WERI-Rb-1 (cell line): ENCODE results near the gene MARK1.

Experiments used
- DNase-seq: peaks from one replicate; pipeline ENCODE4 v3.0.0-alpha.2; 2020
- H3K27ac ChIP-seq: fragments of 250-450 bp; sonication (Bioruptor Pico); 2 replicates; pipeline ENCODE4 v1.5.1; 2020; ENCODE audit warnings: mild to moderate bottlenecking, moderate library complexity
- H3K27me3 ChIP-seq: fragments of 250-450 bp; sonication (Bioruptor Pico); 2 replicates; pipeline ENCODE4 v1.5.1; 2021; ENCODE audit warnings: mild to moderate bottlenecking, low read depth, moderate library complexity; ENCODE audit not compliant: insufficient read depth, severe bottlenecking
- H3K36me3 ChIP-seq: fragments of 250-450 bp; sonication (Bioruptor Pico); 2 replicates; pipeline ENCODE4 v1.5.1; 2020; ENCODE audit warnings: mild to moderate bottlenecking, moderate library complexity
- H3K4me3 ChIP-seq: 2 replicates; pipeline ENCODE4 v1.5.1; 2011; ENCODE audit warnings: low read depth, mild to moderate bottlenecking, control low read depth, low read length
- H3K9me3 ChIP-seq: fragments of 250-450 bp; sonication (Bioruptor Pico); 2 replicates; pipeline ENCODE4 v1.5.1; 2021; ENCODE audit warnings: mild to moderate bottlenecking, moderate library complexity; ENCODE audit not compliant: severe bottlenecking
- TF ChIP-seq, protein P1 (sequence below): IDR thresholded peaks from 2 replicates; pipeline ENCODE4 v1.5.1; 2011; ENCODE audit warnings: low read depth, mild to moderate bottlenecking, control low read depth, inconsistent platforms, low read length

The MARK1 gene

DNA sequence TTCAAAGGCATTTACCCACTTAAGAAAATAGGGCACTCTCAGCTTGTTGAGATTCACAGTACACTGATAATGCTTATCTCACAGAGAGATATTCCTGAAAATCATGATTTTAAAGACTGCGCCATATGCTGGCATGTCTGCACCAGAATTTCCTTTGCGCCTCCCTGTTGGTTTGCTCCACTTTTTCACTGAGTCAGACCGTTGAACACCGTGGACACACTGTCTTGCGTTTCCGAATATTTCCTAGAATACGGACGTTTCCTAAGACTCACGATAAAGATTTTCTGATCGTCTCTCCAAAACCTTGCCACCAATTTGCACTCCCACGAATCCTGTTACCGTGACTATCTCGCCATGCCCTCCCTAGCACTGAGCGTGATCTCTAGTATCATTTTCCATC is 161.7 kb downstream of the MARK1 start:
- TF ChIP-seq, protein P1, sequence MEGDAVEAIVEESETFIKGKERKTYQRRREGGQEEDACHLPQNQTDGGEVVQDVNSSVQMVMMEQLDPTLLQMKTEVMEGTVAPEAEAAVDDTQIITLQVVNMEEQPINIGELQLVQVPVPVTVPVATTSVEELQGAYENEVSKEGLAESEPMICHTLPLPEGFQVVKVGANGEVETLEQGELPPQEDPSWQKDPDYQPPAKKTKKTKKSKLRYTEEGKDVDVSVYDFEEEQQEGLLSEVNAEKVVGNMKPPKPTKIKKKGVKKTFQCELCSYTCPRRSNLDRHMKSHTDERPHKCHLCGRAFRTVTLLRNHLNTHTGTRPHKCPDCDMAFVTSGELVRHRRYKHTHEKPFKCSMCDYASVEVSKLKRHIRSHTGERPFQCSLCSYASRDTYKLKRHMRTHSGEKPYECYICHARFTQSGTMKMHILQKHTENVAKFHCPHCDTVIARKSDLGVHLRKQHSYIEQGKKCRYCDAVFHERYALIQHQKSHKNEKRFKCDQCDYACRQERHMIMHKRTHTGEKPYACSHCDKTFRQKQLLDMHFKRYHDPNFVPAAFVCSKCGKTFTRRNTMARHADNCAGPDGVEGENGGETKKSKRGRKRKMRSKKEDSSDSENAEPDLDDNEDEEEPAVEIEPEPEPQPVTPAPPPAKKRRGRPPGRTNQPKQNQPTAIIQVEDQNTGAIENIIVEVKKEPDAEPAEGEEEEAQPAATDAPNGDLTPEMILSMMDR = no peak
- H3K9me3 ChIP-seq = no peaks in the 10 kb centered on the region
- H3K27me3 ChIP-seq = no peaks in the 10 kb centered on the region
- peak overlapping the region; percentile 66 for H3K4me3 ChIP-seq
- no peaks in the 10 kb centered on the region for H3K36me3 ChIP-seq
- no peak overlapping the region for H3K27ac ChIP-seq
- DNase-seq = no peak

DNA sequence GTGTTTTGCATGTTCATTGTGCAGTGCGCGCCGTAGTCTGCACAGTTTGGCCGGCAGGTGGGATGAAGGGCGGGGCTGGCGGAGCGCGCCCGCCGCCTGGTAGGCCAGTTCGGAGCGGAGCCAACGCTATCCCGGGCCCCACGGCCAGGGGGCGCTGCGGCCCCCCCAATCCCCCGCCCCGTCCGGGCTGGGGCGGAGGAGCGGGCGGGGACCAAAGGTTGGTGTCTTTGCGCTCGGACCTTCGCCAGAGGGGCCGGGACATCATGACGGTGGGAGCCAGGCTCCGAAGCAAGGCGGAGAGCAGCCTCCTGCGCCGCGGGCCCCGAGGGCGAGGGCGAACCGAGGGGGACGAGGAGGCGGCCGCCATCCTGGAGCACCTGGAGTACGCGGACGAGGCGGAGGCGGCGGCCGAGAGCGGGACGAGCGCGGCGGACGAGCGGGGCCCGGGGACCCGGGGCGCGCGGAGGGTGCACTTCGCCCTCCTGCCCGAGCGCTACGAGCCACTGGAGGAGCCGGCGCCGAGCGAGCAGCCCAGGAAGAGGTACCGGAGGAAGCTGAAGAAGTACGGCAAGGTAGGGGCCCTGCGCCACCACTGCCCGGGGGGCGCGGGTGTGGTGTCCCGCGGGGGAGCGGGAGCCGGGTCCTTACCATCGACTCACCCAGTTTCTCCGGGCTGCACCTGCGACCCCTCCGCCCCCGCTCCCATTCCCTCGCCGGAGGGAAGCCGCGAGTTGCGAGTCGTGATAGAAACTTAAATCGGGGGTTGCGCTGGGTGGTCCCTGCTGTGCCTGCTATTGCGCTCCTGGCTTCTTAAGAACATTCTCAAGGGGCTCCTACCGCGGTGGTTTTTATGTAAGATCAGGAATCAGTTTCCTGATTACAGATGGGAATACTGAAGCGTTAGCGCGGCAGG is 162.5 kb downstream of the MARK1 start, which contains the start of gene C1orf115:
C1orf115 (plus strand) TSS at position 224 of the 913 bp plus-strand sequence; CDS start at position 264, 40 bp downstream.
- peak within 1 kb of the TSS; percentile 50; the same call in 1 of the 2 replicates for H3K27ac ChIP-seq
- no peaks in the 10 kb centered on the region for H3K27me3 ChIP-seq
- TF ChIP-seq, protein P1 = peak; percentile 97
- peak within 1 kb of the TSS; percentile 66 for H3K4me3 ChIP-seq
- peak; percentile 84 for DNase-seq
- no peaks in the 10 kb centered on the region for H3K9me3 ChIP-seq
- H3K36me3 ChIP-seq = no peaks in the 10 kb centered on the region

DNA sequence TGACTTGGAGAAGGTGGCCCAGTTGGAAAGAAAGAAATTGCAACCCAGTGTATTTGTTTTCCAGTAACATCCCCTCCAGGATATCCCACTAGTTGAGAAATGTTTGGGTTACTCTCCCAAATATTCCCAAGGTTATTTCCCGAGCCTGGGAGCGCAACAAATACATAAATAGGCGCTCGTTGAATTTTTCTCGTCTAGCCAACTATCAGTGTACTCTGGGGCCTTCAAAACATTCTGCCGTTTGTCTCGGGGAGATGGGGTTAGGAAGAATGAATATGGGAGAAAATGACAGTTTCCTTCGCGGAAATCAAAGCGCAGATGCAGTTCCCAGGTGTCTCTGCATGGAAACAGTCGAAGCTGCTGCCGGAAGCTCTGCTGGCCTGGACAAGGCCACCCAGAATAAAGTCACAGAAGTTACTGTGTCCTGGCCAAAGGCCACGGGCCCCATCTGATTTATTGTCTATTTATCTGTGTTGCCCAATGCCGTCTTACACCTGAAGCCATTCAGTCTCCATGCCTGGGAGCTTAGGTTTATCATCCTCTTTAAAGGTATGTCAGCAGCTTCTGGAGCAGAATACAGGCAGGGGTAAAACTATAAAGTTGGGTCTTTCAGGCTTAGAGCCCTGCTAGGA is 163.2 kb downstream of the MARK1 start:
- no peaks in the 10 kb centered on the region for H3K36me3 ChIP-seq
- H3K4me3 ChIP-seq = peak overlapping the region; percentile 66
- H3K27ac ChIP-seq = no peak overlapping the region
- H3K27me3 ChIP-seq = no peaks in the 10 kb centered on the region
- no peak for DNase-seq
- TF ChIP-seq, protein P1 = no peak
- no peaks in the 10 kb centered on the region for H3K9me3 ChIP-seq

DNA sequence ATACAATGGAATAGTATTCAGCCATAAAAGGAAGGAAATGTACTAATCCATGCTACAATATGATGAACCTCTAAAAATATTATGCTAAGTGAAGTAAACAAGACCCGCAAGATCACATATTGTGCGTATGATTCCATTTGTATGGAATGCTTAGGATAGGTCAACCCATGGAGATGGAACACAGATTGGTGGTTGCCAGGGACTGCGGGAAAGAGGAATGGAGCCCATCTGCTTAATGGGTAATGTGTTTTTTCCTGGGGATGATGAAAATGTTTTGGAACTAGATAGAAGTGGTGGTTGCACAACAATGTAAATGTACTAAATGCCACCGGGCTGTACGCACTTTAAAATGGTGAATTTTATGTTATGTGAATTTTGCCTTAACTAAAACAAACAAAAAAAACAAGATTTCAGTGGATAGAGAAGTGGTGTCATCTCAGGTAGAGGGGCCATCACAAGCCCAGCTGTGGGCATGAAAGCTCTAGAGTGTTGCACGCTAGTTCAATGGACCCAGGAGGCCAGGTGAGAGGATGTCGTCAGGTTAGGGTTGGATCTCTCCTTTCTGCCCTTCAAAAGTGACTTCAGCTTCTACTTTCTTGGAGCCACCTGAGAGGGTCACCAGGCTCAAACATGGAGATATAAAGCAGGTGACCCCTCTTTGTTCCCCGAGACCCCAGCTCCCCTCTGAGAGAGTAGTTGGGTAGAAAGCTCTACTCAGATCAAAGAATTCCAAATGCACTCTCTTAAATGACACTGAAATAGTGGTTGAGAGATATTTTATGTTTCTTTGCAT is 164.7 kb downstream of the MARK1 start:
- Histone ChIP-seq H3K27me3 (no peaks in the 10 kb centered on the region), H3K27ac (no peak overlapping the region), H3K36me3 (no peaks in the 10 kb centered on the region), H3K9me3 (no peaks in the 10 kb centered on the region), H3K4me3 (no peak overlapping the region)
- no peak for DNase-seq
- TF ChIP-seq, protein P1 = no peak

DNA sequence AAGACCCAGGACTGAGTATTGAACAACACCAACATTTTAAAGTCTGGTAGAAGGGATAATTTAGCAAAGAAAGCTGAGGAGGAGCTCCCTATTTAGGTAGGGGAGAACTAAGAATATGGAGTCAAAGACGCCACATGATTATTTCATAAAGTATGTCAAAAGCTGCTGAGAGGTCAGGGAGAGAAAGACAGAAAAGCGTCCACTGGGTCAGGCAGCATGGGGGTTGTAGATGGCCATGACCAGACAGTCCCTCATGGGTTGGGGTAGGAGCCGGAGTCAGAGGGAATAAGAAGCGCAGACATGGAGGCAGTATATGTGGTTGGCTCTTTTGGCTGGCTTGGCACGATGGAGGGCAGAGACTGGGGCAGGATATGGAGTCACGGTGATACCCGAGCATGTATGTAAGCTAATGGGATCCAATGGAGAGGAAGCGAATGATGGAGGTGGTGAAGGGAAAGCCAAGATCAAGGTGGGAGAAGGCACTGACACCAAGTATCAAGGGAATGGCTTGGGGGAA is 167.0 kb downstream of the MARK1 start:
- no peaks in the 10 kb centered on the region; the same call in 1 of the 2 replicates for H3K36me3 ChIP-seq
- no peaks in the 10 kb centered on the region for H3K27me3 ChIP-seq
- TF ChIP-seq, protein P1 = no peak
- H3K27ac ChIP-seq = no peak overlapping the region
- H3K4me3 ChIP-seq = no peak overlapping the region
- DNase-seq = no peak
- H3K9me3 ChIP-seq = no peaks in the 10 kb centered on the region
